22Rv1 (cell line): ENCODE results near the gene CAPZB.

Source experiments
- CTCF ChIP-seq: fragments of 450-650 bp; IDR thresholded peaks from 2 replicates; pipeline ENCODE4 v1.5.1; 2017; ENCODE audit warnings: mild to moderate bottlenecking
- ZFX ChIP-seq: fragments of 450-650 bp; IDR thresholded peaks from 2 replicates; pipeline ENCODE4 v1.6.1; 2017; ENCODE audit warnings: antibody characterized with exemption, borderline replicate concordance

GRCh38 chr1:19532519-19532918 is 47.2 kb upstream of the CAPZB start:
- TF ChIP-seq CTCF = no peak
- no peak for TF ChIP-seq ZFX
